Inflammatory macrophage (primary cell): ENCODE measurements around the gene INO80.
"Not testable (repeated sequence)": the region's sequence is repeated elsewhere in the genome, so short reads cannot be mapped to it uniquely, and the experiment has no call there.

Source experiments
- DNase-seq, 2 donors: peaks; one replicate each; pipeline ENCODE4 v3.0.0-alpha.2; 2020 to 2022

The INO80 gene

GRCh38 chr15:40961740-40962139 lies 154.3 kb downstream of the INO80 start:
- not testable (repeated sequence) for DNase-seq

- no peak for DNase-seq
Measured at GRCh38 chr15:40960925-40961324, 155.2 kb downstream of the INO80 start.

DNA sequence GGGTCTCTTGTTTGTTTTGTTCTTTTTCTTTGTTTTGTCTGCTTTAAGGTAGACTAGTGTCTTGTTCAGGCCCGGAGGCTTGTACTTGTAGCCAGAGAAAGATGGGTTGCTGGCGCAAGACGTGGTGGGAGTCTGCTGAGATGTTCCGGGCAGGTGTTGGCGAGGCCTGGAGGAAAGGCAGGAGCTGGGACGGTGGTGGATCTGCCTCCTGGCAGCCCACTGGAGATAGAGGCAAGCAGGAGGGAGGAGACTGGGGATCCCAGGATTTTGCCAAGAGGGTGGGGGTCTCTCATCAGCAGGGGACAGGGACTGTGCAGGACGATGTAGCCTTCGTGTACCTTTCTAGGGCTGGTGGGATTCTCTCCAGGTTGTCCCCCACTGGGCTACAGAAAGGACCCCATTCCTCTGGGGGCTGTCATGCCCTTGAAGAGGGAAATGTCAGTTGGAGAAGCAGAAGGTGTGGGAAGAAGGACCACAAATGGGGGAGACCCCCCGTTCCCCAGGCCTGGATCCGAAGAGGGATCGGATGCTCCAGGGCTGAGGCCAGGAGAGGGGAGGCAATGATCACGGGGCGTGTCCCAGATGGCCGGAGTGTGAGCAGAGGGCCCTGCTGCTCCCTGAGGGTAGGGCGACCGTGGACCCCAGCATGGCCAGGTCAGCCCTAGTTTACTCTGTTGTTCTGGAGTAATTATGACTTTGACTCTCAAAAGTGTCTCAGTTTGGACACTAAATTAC lies 155.8 kb downstream of the INO80 start:
- no peak for DNase-seq

- no peak for DNase-seq
Measured at GRCh38 chr15:40959331-40960141, 156.5 kb downstream of the INO80 start.

GRCh38 chr15:40958723-40959122 lies 157.4 kb downstream of the INO80 start:
- no peak for DNase-seq

- DNase-seq: no peak
Measured at GRCh38 chr15:40958146-40958545, 157.9 kb downstream of the INO80 start.

DNA sequence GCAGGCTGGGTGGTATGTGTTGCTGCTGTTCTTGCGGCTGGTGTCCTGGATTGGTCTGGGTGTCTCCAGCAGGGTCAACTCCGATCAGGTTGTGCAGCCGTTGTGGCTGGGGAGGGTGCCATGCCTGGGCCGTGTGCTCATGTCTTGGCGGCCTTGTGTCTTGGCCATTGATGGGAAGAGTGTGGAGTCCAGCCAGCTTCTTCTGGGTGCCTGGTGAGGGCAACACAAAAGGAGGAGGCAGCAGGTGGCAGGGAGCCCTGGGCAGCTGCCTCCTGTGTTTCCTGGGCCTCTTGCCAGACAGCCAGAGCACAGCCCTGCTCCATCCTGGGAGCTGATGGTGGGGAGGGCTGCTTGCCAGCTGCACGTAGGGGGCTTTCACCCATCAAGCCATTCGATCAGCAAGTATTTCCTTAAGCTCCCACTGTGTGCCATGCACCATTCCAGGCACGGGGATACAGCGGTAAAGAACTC lies 158.5 kb downstream of the INO80 start:
- DNase-seq: no peak

GRCh38 chr15:40957041-40957555 lies 159.0 kb downstream of the INO80 start:
- DNase-seq: no peak

GRCh38 chr15:40956541-40956982 lies 159.5 kb downstream of the INO80 start:
- no peak for DNase-seq

- DNase-seq: no peak
Measured at GRCh38 chr15:40955930-40956540, 160.0 kb downstream of the INO80 start.

DNA sequence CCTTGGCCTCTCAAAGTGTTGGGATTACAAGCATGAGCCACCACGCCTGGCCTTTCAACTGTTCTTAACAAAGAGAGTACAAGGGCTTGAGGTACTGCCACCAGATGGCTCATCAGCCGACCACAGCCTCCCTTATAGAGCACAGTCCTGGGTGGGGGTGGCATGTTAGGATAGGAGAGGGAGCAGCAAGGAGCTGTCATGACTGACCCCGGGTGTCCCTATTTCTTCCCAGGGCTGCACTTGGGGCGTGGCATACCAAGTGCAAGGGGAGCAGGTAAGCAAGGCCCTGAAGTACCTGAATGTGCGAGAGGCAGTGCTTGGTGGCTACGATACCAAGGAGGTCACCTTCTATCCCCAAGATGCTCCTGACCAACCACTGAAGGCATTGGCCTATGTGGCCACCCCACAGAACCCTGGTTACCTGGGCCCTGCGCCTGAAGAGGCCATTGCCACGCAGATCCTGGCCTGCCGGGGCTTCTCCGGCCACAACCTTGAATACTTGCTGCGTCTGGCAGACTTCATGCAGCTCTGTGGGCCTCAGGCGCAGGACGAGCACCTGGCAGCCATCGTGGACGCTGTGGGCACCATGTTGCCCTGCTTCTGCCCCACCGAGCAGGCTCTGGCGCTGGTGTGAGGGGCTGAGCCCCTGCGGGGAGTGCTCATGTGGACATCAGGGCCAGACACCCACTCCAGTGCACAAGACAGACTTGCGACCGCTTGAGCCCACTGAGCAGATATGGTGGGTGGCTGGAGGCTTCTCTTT lies 160.8 kb downstream of the INO80 start:
- no peak for DNase-seq

GRCh38 chr15:40954158-40954848 lies 161.8 kb downstream of the INO80 start:
- DNase-seq: not testable (repeated sequence)

- DNase-seq: no peak
Measured at GRCh38 chr15:40953713-40954074, 162.4 kb downstream of the INO80 start.

DNA sequence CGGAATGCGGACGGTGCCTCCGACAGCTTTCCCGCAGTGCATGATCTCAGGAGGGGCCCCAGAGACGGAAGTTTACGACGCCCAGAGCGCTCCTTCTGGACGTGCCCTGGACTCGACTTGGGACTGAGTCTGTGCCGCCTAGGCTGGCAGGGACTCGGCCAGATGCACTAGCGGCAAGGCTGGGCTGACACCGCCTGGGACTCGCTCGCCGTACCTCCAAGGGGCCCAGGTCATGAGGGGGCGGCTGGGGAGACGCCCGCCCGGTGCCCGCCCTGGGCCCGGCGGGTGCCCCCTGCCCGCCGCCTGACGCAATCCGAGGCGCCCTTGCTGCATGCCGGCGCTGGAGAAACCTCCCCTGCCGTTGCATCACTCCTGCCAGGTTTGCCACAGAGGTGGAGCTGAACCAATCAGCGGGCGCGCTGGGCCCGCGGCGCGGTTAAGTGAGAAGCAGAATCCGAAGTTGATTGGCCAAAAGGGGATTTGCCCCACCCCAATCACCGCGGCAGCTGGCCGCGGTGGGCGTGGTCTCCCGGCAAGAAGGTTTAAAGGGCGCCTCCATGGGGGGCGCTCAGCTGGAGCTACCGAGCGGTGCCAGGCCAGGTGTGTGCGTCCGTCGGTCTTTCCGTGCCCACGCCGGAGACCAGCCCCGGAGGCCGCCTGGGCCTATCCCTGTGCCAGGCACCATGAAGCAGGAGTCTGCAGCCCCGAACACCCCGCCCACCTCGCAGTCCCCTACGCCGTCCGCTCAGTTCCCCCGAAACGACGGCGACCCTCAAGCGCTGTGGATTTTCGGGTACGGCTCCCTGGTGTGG lies 163.0 kb downstream of the INO80 start, which contains the start of gene CHAC1:
Gene CHAC1, plus strand, starts transcription at position 571 of the 812 bp plus-strand sequence. Its CDS starts 113 bp downstream, at position 684.
- peak; percentile 94 to 97 for DNase-seq

DNA sequence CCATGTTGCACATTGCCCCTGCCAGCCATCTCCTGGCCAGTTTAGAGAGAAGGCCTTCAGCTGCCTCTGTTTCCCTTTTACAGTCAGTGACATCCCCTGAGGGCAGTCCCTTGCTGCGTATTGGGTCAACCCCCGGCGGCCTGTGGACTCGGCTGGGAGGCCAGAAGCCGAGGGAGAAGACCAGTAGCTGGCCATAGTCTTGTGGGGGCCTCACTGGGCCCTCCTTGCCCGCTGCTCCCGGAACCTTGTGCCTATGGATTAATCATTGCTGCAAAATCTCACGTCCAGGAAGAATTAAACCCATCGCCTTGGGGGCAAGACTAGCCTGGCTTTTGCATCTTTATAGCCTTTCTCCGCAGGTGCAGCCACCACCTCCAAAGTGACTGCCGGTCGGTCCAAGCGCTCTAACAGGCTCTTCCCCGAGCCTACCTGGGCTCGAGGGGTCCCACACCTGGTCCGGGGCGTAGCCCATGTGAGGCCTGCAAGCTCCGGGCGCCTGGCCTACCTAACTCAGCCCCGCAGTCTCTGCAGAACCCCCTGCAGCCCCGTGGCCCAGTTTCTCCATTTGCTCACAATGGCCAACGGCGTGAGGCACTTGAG lies 163.7 kb downstream of the INO80 start:
- DNase-seq: no peak

GRCh38 chr15:40951764-40952163 lies 164.3 kb downstream of the INO80 start:
- DNase-seq: no peak

GRCh38 chr15:40949756-40950207 lies 166.3 kb downstream of the INO80 start:
- DNase-seq: no peak

DNA sequence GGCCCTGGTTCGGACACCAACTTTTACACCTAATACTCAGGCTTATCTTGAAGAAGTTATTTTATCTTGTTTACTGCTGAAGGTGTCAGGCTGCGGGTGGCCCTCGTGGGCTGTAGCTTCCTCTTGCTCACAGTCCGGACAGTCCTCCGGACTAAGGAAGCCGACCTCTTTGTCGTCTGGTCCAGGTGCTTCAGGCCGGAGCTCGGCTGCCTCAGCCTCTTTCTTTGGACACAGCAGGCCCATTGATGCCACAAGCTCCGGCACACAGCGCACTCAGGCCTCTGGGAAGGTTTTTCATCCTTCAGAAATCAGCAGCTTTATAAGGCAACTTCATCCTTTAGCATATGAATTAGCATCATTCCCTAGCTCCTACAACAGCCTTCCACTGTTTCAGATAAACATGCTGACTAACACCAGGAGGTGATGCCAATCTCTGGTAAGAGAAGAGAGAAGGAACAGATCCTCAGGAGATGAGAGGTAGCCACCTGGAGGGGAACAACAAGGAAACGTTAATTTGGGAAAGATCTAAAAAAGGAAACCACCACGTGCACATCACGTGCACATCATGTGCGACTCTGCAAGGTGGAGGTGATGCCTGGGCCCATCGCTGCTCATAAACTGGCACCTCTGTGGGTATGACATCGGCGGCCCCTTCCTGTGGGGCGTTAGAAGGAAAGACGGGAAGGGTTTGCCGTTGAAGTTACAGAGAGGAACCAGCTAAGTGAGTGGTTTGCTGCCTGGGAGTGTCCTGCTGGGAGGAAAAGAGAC lies 167.2 kb downstream of the INO80 start:
- DNase-seq: no peak
